ENCODE data around the gene M1AP.

DNA sequence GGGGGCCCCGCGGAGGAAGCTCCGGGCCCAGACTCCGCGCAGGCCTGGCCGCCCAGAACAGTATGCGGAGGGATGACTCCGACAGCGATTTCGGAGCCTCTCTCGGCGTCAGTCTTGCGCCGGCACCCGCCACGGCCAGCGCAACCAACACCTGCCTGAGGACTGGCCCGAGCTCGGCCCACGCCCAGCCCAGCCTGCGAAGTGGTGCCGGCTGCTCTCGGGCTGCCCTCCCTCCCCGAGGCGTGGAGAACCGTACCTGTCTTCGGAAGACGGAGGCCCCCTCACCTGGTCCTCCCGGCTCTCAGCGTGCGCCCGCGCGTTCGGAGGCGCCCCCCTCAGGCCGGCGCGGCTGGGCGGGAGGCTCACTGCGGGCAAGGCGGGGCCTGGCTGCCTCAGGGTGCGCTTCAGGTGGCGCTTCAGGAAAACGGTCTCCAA, at the start of gene M1AP:
- TF ChIP-seq CTCF (IDR thresholded peaks at IDR 0.05): no peak
- no peak for TF ChIP-seq POLR2A (IDR thresholded peaks at IDR 0.05)
